ENCODE measurements around the gene ACTL6B.

Gene ACTL6B

DNA sequence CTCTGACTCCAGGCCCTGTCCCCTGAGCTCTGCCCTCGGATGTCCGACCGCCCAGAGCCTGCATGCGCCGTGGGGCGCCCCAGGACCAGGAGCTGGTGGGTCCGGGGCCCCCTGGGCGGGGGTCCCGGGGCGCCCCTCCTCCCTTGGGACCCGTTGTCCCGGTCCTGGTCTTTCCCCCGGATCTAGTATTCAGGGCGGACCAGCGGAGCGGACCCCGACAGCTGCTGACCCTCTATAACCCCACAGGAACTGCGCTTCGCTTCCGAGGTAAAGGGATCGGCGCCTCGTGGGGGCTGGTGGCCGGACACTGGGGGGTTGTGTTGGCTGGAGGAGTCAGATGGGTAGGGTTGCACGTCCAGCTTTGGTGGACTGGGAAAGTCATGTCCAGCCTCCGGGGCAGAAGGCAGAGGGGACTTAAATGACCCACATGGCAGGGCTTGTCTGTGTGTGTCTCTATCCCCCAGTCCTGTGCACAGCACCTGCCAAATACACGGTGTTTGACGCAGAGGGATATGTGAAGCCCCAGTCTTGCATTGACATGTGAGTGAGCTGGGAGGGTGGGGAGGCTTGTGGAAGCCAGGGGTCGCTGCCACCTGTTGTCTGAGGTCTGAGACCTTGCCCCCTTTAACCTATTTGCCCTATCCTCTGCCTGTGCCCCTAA, 43.4 kb downstream of the ACTL6B start:
- TF ChIP-seq, protein P1, sequence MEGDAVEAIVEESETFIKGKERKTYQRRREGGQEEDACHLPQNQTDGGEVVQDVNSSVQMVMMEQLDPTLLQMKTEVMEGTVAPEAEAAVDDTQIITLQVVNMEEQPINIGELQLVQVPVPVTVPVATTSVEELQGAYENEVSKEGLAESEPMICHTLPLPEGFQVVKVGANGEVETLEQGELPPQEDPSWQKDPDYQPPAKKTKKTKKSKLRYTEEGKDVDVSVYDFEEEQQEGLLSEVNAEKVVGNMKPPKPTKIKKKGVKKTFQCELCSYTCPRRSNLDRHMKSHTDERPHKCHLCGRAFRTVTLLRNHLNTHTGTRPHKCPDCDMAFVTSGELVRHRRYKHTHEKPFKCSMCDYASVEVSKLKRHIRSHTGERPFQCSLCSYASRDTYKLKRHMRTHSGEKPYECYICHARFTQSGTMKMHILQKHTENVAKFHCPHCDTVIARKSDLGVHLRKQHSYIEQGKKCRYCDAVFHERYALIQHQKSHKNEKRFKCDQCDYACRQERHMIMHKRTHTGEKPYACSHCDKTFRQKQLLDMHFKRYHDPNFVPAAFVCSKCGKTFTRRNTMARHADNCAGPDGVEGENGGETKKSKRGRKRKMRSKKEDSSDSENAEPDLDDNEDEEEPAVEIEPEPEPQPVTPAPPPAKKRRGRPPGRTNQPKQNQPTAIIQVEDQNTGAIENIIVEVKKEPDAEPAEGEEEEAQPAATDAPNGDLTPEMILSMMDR (IDR thresholded peaks at IDR 0.05; ENCODE audit: insufficient read depth, low read length, missing control alignments), result no peak
- H3K4me3 ChIP-seq (ENCODE audit: low read depth, low read length), result peak overlapping the region; percentile 68
- POLR2A ChIA-PET, result interaction anchor here (0.6 to 1.3 kb wide), 9 partner anchors 9 to 262 kb away, joined by 3 to 10 read pairs (median 3); partner anchors contain the start of genes GNB2, PCOLCE, SRRT and ZCWPW1
- DNase-seq (ENCODE audit: low read depth, low spot score), result no peak
- CTCF ChIA-PET, result interaction anchor here (0.7 to 5.1 kb wide), 12 partner anchors 10 to 239 kb away, joined by 3 to 25 read pairs (median 6); partner anchors contain the start of genes FBXO24, LRCH4, NYAP1 and PCOLCE

DNA sequence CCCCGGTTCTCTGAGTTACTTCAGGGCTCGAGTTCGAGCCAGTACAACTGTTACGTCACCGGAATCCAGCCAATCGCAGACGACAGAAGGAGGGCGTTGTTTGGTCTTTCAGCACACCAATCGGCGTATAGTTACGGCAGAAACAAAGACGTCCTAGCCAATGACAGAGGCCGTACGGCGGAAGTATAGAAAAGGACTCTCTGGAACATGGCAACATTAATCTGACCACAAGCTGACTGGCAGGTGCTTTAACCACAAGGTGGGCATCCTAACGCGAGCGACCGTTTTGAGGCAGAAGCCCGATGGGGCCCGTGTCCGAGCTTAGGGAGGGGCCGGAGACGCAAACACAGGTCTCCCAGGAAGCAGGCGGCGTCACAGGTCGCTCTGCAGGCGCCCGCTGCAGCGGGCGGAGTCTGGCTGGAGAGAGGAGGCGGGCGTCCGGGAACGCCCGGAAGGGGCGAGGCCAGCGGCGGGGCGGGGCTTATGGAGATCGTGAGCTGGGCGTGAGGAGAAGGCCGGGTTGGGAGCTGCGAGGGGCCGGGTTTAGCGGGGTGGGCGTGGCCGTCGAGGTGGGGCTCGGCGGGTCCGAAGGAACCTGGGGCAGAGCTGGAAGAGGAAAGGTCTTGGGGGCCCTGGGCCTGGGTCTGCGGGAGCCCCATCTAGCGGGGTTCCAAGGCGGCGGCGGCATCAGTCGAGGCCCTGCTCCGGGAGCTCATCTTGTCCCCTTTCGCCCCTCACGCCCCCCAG, 44.1 kb downstream of the ACTL6B start, which contains the start of gene MOSPD3:
Gene MOSPD3 (plus strand): TSS at position 558 of the 747 bp plus-strand sequence. CDS start 252 bp downstream, outside the sequence.
- TF ChIP-seq, protein P1 (IDR thresholded peaks at IDR 0.05; ENCODE audit: insufficient read depth, low read length, missing control alignments), result no peak
- peak within 1 kb of the TSS; percentile 68 for H3K4me3 ChIP-seq (ENCODE audit: low read depth, low read length)
- DNase-seq (ENCODE audit: low read depth, low spot score), result peak; percentile 94
- POLR2A ChIA-PET, result interaction anchor here (0.6 to 1.3 kb wide), 8 partner anchors 9 to 263 kb away, joined by 3 to 10 read pairs (median 3); partner anchors contain the start of genes PCOLCE, SRRT and ZCWPW1
- CTCF ChIA-PET, result interaction anchor here (0.7 to 5.1 kb wide), 10 partner anchors 9 to 239 kb away, joined by 3 to 25 read pairs (median 8); partner anchors contain the start of genes FBXO24, LRCH4, PCOLCE and POP7

DNA sequence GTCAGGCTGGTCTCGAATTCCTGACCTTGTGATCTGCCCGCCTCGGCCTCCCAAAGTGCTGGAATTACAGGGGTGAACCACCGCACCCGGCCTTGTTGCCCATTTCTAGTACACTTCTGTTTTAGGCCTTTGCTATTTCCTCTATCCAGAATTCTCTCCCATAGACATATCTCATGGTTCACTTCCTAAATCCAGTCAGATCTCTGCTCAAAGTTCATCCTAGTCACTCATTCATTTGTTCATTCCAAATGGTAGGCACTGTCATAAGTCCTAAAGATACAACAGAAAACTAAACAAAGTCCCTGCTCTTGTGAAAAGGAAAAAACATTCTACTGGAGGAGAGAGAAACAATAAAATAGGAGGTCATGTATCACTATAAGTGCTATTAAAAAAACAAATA, 46.3 kb downstream of the ACTL6B start:
- H3K4me3 ChIP-seq (ENCODE audit: low read depth, low read length), result no peak overlapping the region
- no peak for DNase-seq (ENCODE audit: low read depth, low spot score)
- POLR2A ChIA-PET, result no interaction called here
- TF ChIP-seq, protein P1 (IDR thresholded peaks at IDR 0.05; ENCODE audit: insufficient read depth, low read length, missing control alignments), result no peak
- CTCF ChIA-PET, result no interaction called here

DNA sequence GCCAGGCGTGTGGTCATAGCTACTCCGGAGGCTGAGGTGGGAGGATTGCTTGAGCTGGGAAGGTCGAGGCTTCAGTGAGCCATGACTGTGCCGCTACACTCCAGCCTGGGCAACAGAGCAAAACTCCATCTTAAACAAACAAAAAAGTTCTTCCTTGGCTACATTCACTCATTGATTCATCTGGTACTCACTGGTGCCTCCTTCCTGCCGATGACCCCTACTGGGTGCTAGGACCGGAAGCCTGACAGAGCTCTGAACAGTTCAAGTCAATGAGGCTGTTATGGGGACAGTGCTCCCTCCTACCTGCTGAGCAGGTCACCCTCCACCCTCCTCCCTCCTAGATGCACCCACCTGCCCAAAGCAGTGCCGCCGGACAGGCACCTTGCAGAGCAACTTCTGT, 49.1 kb downstream of the ACTL6B start:
- ChIA-PET CTCF (interaction anchor here (5.5 kb wide), 1 partner anchor 84 kb away, joined by 33 read pairs; no protein-coding TSS in a partner anchor), POLR2A (interaction anchor here (0.6 kb wide), 2 partner anchors 69 to 515 kb away, joined by 3 to 4 read pairs; no protein-coding TSS in a partner anchor)
- TF ChIP-seq, protein P1 (IDR thresholded peaks at IDR 0.05; ENCODE audit: insufficient read depth, low read length, missing control alignments), result no peak
- H3K4me3 ChIP-seq (ENCODE audit: low read depth, low read length), result no peak overlapping the region
- no peak for DNase-seq (ENCODE audit: low read depth, low spot score)

DNA sequence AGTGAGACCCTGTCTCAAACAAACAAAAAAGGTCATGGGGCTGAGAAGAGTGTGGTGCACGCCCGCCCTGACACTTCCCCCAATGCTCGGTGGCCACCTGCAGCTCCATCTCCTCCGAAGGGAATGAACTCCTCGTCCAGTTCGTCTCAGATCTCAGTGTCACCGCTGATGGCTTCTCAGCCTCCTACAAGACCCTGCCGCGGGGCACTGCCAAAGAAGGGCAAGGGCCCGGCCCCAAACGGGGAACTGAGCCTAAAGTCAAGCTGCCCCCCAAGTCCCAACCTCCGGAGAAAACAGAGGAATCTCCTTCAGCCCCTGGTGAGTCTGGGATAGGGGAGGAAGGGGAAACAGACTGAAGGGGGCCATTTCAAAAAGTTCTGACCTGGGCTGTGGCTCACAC, 49.9 kb downstream of the ACTL6B start:
- CTCF ChIA-PET, result interaction anchor here (0.8 to 5.5 kb wide), 4 partner anchors 17 to 245 kb away, joined by 3 to 33 read pairs (median 4); no protein-coding TSS in a partner anchor
- no peak for DNase-seq (ENCODE audit: low read depth, low spot score)
- TF ChIP-seq, protein P1 (IDR thresholded peaks at IDR 0.05; ENCODE audit: insufficient read depth, low read length, missing control alignments), result no peak
- POLR2A ChIA-PET, result interaction anchor here (1.0 kb wide), 1 partner anchor 70 kb away, joined by 3 read pairs; no protein-coding TSS in a partner anchor
- no peak overlapping the region for H3K4me3 ChIP-seq (ENCODE audit: low read depth, low read length)
